Chondrocyte (in vitro differentiated cells): ENCODE data around the gene TOB1. TPM values are rescaled to one million over a fixed set of nuclear protein-coding genes. Genes with fewer than 3 reads are reported as not detected.
"Not testable (repeated sequence)": the region's sequence is repeated elsewhere in the genome, so short reads cannot be mapped to it uniquely, and the experiment has no call there.

Experiments
- DNase-seq: peaks from one replicate; pipeline ENCODE4 v3.0.0; 2021; ENCODE audit warnings: mixed read lengths, low spot score
- H3K27ac Mint-ChIP-seq: one replicate; pipeline ENCODE4 v1.8.0; 2021; ENCODE audit warnings: mild to moderate bottlenecking, moderate library complexity, mixed read lengths; ENCODE audit not compliant: unreplicated experiment
- H3K27me3 Mint-ChIP-seq: 2 replicates; pipeline ENCODE4 v1.8.0; 2021; ENCODE audit warnings: low read depth, mixed read lengths
- H3K36me3 Mint-ChIP-seq: 2 replicates; pipeline ENCODE4 v1.8.0; 2021; ENCODE audit warnings: low read depth, mixed read lengths
- H3K4me1 Mint-ChIP-seq: 2 replicates; pipeline ENCODE4 v1.8.0; 2021; ENCODE audit warnings: low read depth, mild to moderate bottlenecking, mixed read lengths
- H3K4me3 Mint-ChIP-seq: one replicate; pipeline ENCODE4 v1.8.0; 2021; ENCODE audit warnings: mild to moderate bottlenecking, moderate library complexity, mixed read lengths; ENCODE audit not compliant: unreplicated experiment
- H3K9me3 Mint-ChIP-seq: 2 replicates; pipeline ENCODE4 v1.8.0; 2021; ENCODE audit warnings: low read depth, mixed read lengths
- CTCF ChIP-seq: fragments of 200-600 bp; sonication (generic); IDR thresholded peaks from 2 replicates; pipeline ENCODE4 v1.5.0; 2021; ENCODE audit warnings: antibody characterized with exemption, mild to moderate bottlenecking, moderate library complexity
- total RNA-seq: library from RNA; stranded (reverse); gene quantifications from 3 replicates; pipeline ENCODE4 v1.2.1, GENCODE V29; 2021

Gene TOB1
- total RNA-seq, 1 donor from 2014 or later = 36.6 TPM

GRCh38 chr17:50861822-50862528 is 4.2 kb downstream of the TOB1 start:
- H3K36me3 Mint-ChIP-seq = peaks cover 16% of the 10 kb centered on the region
- H3K9me3 Mint-ChIP-seq = no peaks in the 10 kb centered on the region
- peaks cover 26% of the 10 kb centered on the region for H3K4me1 Mint-ChIP-seq
- no peaks in the 10 kb centered on the region for H3K27me3 Mint-ChIP-seq
- H3K4me3 Mint-ChIP-seq = no peak overlapping the region
- DNase-seq = no peak
- TF ChIP-seq CTCF = no peak
- H3K27ac Mint-ChIP-seq = no peak overlapping the region

GRCh38 chr17:50861334-50861676 is 4.8 kb downstream of the TOB1 start:
- Mint-ChIP-seq H3K27ac (no peak overlapping the region), H3K4me3 (no peak overlapping the region), H3K27me3 (no peaks in the 10 kb centered on the region), H3K36me3 (peaks cover 16% of the 10 kb centered on the region), H3K9me3 (no peaks in the 10 kb centered on the region), H3K4me1 (peaks cover 26% of the 10 kb centered on the region)
- no peak for TF ChIP-seq CTCF
- no peak for DNase-seq

- not testable (repeated sequence) for DNase-seq, H3K27ac Mint-ChIP-seq, H3K4me3 Mint-ChIP-seq, H3K9me3 Mint-ChIP-seq, H3K27me3 Mint-ChIP-seq
- peaks cover 14% of the 10 kb centered on the region for H3K36me3 Mint-ChIP-seq
- peaks cover 23% of the 10 kb centered on the region for H3K4me1 Mint-ChIP-seq
Observed at GRCh38 chr17:50859727-50860126, 6.4 kb downstream of the TOB1 start.

- Mint-ChIP-seq H3K27ac (no peak overlapping the region), H3K36me3 (peaks cover 14% of the 10 kb centered on the region), H3K9me3 (no peaks in the 10 kb centered on the region), H3K4me3 (no peak overlapping the region), H3K27me3 (peaks cover 3% of the 10 kb centered on the region), H3K4me1 (peaks cover 14% of the 10 kb centered on the region)
- DNase-seq = no peak
- TF ChIP-seq CTCF = no peak
Observed at GRCh38 chr17:50858486-50859225, 7.5 kb downstream of the TOB1 start.

- H3K27me3 Mint-ChIP-seq = peaks cover 3% of the 10 kb centered on the region
- H3K4me1 Mint-ChIP-seq = peaks cover 12% of the 10 kb centered on the region
- H3K9me3 Mint-ChIP-seq = no peaks in the 10 kb centered on the region
Observed at GRCh38 chr17:50856431-50856830, 9.7 kb downstream of the TOB1 start.

More at GRCh38 chr17:50856431-50856830, 9.7 kb downstream of the TOB1 start:
- Mint-ChIP-seq H3K36me3 (peaks cover 2% of the 10 kb centered on the region), H3K4me3 (no peak overlapping the region), H3K27ac (no peak overlapping the region)
- no peak for DNase-seq
- TF ChIP-seq CTCF = no peak
